Measurements from ENCODE around the gene DBT.

- TF ChIP-seq GATA3 (IDR thresholded peaks at IDR 0.05; ENCODE audit: low read depth, low read length) (no peak), GATA2 (IDR thresholded peaks at IDR 0.05; ENCODE audit: low read depth, low read length) (no peak)
Observed at GRCh38 chr1:100261686-100262085, 12.1 kb upstream of the DBT start.

All from SH-SY5Y (cell line).